ENCODE results near the gene VIM. TPM values are rescaled to one million over a fixed set of nuclear protein-coding genes. Genes with fewer than 3 reads are reported as not detected.

The VIM gene
- total and polyA plus RNA-seq, 10 of the 15 experiments (the other 5 are each of a cell fraction or from before 2014, with no cell fraction given) = 44.2 to 287 (median 188) TPM

DNA sequence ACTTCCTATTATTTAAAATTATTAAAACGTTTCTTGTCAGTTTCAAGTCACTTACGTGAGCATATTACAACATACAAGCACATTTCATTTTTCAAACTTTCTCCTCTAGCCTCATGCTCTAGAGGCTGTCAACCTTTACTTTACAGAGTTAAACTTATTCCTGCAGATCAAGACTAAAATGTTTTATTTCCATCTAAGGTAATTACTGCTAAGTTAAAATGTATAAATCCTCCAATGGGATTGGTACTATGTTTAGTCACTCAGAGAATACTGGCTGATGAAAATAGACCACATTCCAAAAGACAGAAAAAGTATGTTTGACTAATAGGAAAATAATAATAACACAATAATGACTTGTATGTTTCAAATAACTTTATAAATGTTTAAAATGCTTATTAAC, 18.2 kb upstream of the VIM start:
- Histone ChIP-seq H3K4me3 (no peak overlapping the region), H3K79me2 (ENCODE audit: control insufficient read depth, insufficient read depth, low read length) (no peaks in the 10 kb centered on the region), H3K9me3 (replicated peaks; ENCODE audit: control insufficient read depth, insufficient read depth, low read length) (no peaks in the 10 kb centered on the region), H3K9ac (ENCODE audit: control insufficient read depth, insufficient read depth, low read length) (no peak overlapping the region), H4K20me1 (ENCODE audit: control insufficient read depth, insufficient read depth) (no peaks in the 10 kb centered on the region), H3K4me2 (ENCODE audit: control insufficient read depth, insufficient read depth) (no peak overlapping the region), H3K36me3 (ENCODE audit: control insufficient read depth in 2 of 2, insufficient read depth in 2 of 2, low read length in 1 of 2) (no peaks in the 10 kb centered on the region), H2AFZ (ENCODE audit: control insufficient read depth, low read depth, low read length) (no peak overlapping the region), H3K4me1 (ENCODE audit: control insufficient read depth, insufficient read depth, low read length) (peaks cover 5% of the 10 kb centered on the region), H3K27ac (ENCODE audit: control insufficient read depth, insufficient read depth) (no peak overlapping the region), H3K27me3 (replicated peaks in 1 of 2; ENCODE audit: control insufficient read depth in 2 of 2, insufficient read depth in 2 of 2, low read length in 1 of 2) (no peaks in the 10 kb centered on the region; a peak in 1 of 4 replicates)
- FAIRE-seq = no peak
- intact Hi-C loops (cut with micrococcal nuclease; ENCODE audit: unreplicated experiment) = no loop called here
- ATAC-seq = no peak
- POLR2A ChIA-PET = no interaction called here
- in situ Hi-C loops (cut with MboI) = loop anchor here (25.0 kb wide), 1 partner anchor 1452 kb away; the partner anchor contains the start of genes ARL5B and NSUN6
- 50% methylated on average over 2 of the region's 2 CpGs for WGBS (ENCODE audit: insufficient coverage, insufficient replicate concordance, low lambda C conversion rate, missing lambda C conversion rate)
- no TSS peak for BruUV-seq (replicated peaks)
- SMC1A ChIA-PET (ENCODE audit: uncharacterized antibody, unreplicated experiment) = no interaction called here
- no peak for DNase-seq (ENCODE audit: low read depth, low spot score)
- RAD21 ChIA-PET (ENCODE audit: unreplicated experiment) = no interaction called here
- CTCF ChIA-PET = interaction anchor here (0.6 kb wide), 1 partner anchor 968 kb away, joined by 3 read pairs; no protein-coding TSS in a partner anchor
- TF ChIP-seq MEF2A (IDR thresholded peaks at IDR 0.05; ENCODE audit: insufficient read depth, low read depth, low read length) = no peak
- TF ChIP-seq CHD4 (IDR thresholded peaks at IDR 0.05) = no peak
- TF ChIP-seq ZNF274 (IDR thresholded peaks at IDR 0.05; ENCODE audit: insufficient read depth, insufficient read length) = no peak
- TF ChIP-seq, protein P1, sequence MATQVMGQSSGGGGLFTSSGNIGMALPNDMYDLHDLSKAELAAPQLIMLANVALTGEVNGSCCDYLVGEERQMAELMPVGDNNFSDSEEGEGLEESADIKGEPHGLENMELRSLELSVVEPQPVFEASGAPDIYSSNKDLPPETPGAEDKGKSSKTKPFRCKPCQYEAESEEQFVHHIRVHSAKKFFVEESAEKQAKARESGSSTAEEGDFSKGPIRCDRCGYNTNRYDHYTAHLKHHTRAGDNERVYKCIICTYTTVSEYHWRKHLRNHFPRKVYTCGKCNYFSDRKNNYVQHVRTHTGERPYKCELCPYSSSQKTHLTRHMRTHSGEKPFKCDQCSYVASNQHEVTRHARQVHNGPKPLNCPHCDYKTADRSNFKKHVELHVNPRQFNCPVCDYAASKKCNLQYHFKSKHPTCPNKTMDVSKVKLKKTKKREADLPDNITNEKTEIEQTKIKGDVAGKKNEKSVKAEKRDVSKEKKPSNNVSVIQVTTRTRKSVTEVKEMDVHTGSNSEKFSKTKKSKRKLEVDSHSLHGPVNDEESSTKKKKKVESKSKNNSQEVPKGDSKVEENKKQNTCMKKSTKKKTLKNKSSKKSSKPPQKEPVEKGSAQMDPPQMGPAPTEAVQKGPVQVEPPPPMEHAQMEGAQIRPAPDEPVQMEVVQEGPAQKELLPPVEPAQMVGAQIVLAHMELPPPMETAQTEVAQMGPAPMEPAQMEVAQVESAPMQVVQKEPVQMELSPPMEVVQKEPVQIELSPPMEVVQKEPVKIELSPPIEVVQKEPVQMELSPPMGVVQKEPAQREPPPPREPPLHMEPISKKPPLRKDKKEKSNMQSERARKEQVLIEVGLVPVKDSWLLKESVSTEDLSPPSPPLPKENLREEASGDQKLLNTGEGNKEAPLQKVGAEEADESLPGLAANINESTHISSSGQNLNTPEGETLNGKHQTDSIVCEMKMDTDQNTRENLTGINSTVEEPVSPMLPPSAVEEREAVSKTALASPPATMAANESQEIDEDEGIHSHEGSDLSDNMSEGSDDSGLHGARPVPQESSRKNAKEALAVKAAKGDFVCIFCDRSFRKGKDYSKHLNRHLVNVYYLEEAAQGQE (IDR thresholded peaks at IDR 0.05; ENCODE audit: low read depth, low read length) = no peak
- TF ChIP-seq, protein P2, sequence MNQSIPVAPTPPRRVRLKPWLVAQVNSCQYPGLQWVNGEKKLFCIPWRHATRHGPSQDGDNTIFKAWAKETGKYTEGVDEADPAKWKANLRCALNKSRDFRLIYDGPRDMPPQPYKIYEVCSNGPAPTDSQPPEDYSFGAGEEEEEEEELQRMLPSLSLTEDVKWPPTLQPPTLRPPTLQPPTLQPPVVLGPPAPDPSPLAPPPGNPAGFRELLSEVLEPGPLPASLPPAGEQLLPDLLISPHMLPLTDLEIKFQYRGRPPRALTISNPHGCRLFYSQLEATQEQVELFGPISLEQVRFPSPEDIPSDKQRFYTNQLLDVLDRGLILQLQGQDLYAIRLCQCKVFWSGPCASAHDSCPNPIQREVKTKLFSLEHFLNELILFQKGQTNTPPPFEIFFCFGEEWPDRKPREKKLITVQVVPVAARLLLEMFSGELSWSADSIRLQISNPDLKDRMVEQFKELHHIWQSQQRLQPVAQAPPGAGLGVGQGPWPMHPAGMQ (IDR thresholded peaks at IDR 0.05; ENCODE audit: borderline replicate concordance) = no peak
- TF ChIP-seq RUNX3 (IDR thresholded peaks at IDR 0.05; ENCODE audit: low read length) = no peak
- TF ChIP-seq, protein P3, sequence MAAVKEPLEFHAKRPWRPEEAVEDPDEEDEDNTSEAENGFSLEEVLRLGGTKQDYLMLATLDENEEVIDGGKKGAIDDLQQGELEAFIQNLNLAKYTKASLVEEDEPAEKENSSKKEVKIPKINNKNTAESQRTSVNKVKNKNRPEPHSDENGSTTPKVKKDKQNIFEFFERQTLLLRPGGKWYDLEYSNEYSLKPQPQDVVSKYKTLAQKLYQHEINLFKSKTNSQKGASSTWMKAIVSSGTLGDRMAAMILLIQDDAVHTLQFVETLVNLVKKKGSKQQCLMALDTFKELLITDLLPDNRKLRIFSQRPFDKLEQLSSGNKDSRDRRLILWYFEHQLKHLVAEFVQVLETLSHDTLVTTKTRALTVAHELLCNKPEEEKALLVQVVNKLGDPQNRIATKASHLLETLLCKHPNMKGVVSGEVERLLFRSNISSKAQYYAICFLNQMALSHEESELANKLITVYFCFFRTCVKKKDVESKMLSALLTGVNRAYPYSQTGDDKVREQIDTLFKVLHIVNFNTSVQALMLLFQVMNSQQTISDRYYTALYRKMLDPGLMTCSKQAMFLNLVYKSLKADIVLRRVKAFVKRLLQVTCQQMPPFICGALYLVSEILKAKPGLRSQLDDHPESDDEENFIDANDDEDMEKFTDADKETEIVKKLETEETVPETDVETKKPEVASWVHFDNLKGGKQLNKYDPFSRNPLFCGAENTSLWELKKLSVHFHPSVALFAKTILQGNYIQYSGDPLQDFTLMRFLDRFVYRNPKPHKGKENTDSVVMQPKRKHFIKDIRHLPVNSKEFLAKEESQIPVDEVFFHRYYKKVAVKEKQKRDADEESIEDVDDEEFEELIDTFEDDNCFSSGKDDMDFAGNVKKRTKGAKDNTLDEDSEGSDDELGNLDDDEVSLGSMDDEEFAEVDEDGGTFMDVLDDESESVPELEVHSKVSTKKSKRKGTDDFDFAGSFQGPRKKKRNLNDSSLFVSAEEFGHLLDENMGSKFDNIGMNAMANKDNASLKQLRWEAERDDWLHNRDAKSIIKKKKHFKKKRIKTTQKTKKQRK (IDR thresholded peaks at IDR 0.05; ENCODE audit: low read depth, low read length) = no peak
- TF ChIP-seq DPF2 (IDR thresholded peaks at IDR 0.05) = no peak
- TF ChIP-seq HDAC6 (IDR thresholded peaks at IDR 0.05; ENCODE audit: unreplicated experiment) = no peak
- TF ChIP-seq, protein P4, sequence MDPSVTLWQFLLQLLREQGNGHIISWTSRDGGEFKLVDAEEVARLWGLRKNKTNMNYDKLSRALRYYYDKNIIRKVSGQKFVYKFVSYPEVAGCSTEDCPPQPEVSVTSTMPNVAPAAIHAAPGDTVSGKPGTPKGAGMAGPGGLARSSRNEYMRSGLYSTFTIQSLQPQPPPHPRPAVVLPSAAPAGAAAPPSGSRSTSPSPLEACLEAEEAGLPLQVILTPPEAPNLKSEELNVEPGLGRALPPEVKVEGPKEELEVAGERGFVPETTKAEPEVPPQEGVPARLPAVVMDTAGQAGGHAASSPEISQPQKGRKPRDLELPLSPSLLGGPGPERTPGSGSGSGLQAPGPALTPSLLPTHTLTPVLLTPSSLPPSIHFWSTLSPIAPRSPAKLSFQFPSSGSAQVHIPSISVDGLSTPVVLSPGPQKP (IDR thresholded peaks at IDR 0.05; ENCODE audit: low read depth, low read length) = no peak
- TF ChIP-seq IRF4 (IDR thresholded peaks at IDR 0.05; ENCODE audit: low read depth, low read length) = no peak
- TF ChIP-seq, protein P5, sequence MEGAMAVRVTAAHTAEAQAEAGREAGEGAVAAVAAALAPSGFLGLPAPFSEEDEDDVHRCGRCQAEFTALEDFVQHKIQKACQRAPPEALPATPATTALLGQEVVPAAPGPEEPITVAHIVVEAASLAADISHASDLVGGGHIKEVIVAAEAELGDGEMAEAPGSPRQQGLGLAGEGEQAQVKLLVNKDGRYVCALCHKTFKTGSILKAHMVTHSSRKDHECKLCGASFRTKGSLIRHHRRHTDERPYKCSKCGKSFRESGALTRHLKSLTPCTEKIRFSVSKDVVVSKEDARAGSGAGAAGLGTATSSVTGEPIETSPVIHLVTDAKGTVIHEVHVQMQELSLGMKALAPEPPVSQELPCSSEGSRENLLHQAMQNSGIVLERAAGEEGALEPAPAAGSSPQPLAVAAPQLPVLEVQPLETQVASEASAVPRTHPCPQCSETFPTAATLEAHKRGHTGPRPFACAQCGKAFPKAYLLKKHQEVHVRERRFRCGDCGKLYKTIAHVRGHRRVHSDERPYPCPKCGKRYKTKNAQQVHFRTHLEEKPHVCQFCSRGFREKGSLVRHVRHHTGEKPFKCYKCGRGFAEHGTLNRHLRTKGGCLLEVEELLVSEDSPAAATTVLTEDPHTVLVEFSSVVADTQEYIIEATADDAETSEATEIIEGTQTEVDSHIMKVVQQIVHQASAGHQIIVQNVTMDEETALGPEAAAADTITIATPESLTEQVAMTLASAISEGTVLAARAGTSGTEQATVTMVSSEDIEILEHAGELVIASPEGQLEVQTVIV (IDR thresholded peaks at IDR 0.05; ENCODE audit: borderline replicate concordance, partially characterized antibody) = no peak
- no peak for TF ChIP-seq WRNIP1 (IDR thresholded peaks at IDR 0.05; ENCODE audit: borderline replicate concordance, low read depth, low read length)
